ENCODE measurements around the gene SLC5A3. TPM values are rescaled to one million over a fixed set of nuclear protein-coding genes. Genes with fewer than 3 reads are reported as not detected.

Gene SLC5A3
- total and polyA plus RNA-seq, 2 of the 8 experiments (the other 6 are each of a cell fraction or from before 2014, with no cell fraction given): 4.0 to 19.4 TPM

GRCh38 chr21:34091607-34092006 lies 18.2 kb downstream of the SLC5A3 start:
- POLR2A ChIA-PET (ENCODE audit: partially characterized antibody): interaction anchor here (3.0 kb wide), 1 partner anchor 18 kb away, joined by 19 read pairs; the partner anchor contains the start of genes MRPS6 and SLC5A3
- peaks cover 12 to 27% of the 10 kb centered on the region in 2 experiments for H4K20me1 ChIP-seq (replicated peaks in 1 of 2; ENCODE audit: control insufficient read depth in 1 of 2, insufficient read depth in 2 of 2, low read length in 2 of 2)
- H3K4ac ChIP-seq (replicated peaks; ENCODE audit: insufficient read length, low read depth, low read length): no peak overlapping the region
- no peak overlapping the region for H4K5ac ChIP-seq (ENCODE audit: insufficient read length, low read depth, low read length)
- no peak for FAIRE-seq
- H2BK12ac ChIP-seq (ENCODE audit: low read depth, low read length): no peak overlapping the region
- H3K23me2 ChIP-seq (ENCODE audit: low read depth, low read length): no peaks in the 10 kb centered on the region
- H3K23ac ChIP-seq (ENCODE audit: insufficient read length): no peak overlapping the region
- WGBS, 2 experiments (ENCODE audit: extremely low coverage in 1 of 2, insufficient coverage in 1 of 2, insufficient read length in 1 of 2, insufficient replicate concordance in 2 of 2, low coverage in 1 of 2, low lambda C conversion rate in 2 of 2, missing lambda C conversion rate in 1 of 2): 81% methylated on average over 2 of the region's 2 CpGs; no CpG with 5 or more reads in 1 of the 2 experiments
- no peak overlapping the region for H3K4me2 ChIP-seq (ENCODE audit: insufficient read depth in 1 of 2, low read depth in 2 of 2, low read length in 2 of 2)
- H4K91ac ChIP-seq (replicated peaks; ENCODE audit: insufficient read length, low read length): no peak overlapping the region
- H2AFZ ChIP-seq (ENCODE audit: low read length): no peak overlapping the region
- no peaks in the 10 kb centered on the region for H3K9me3 ChIP-seq (ENCODE audit: insufficient read depth in 2 of 2, low read depth in 1 of 2, low read length in 1 of 2)
- no peak overlapping the region for H2BK5ac ChIP-seq (ENCODE audit: low read depth, low read length)
- no peak overlapping the region for H3K18ac ChIP-seq (ENCODE audit: extremely low read depth, low read length)
- H3K27ac ChIP-seq (ENCODE audit: low read depth, low read length): no peak overlapping the region
- no peak overlapping the region for H3K4me3 ChIP-seq (ENCODE audit: extremely low read depth in 1 of 4, insufficient read depth in 2 of 4, low read depth in 3 of 4, low read length in 4 of 4)
- H3K36me3 ChIP-seq (ENCODE audit: control insufficient read depth in 2 of 4, insufficient read depth in 4 of 4, low read length in 3 of 4): peaks cover 0 to 17% (median 11%) of the 10 kb centered on the region in 4 experiments; a peak in 5 of 8 replicates
- H3K9ac ChIP-seq (replicated peaks in 1 of 4; ENCODE audit: extremely low read depth in 1 of 4, low read depth in 3 of 4, low read length in 3 of 4): no peak overlapping the region
- H4K8ac ChIP-seq (ENCODE audit: extremely low read depth, insufficient read depth, low read length): no peak overlapping the region
- H3K4me1 ChIP-seq (replicated peaks in 1 of 4; ENCODE audit: control insufficient read depth in 3 of 4, insufficient read depth in 4 of 4, low read length in 3 of 4): peaks cover 2 to 17% (median 6%) of the 10 kb centered on the region in 4 experiments; a peak in 5 of 7 replicates
- no peak for DNase-seq (ENCODE audit: low read depth in 1 of 2, low spot score in 2 of 2)
- H3K27me3 ChIP-seq (replicated peaks in 1 of 4; ENCODE audit: control insufficient read depth in 3 of 4, extremely low read depth in 1 of 4, insufficient read depth in 3 of 4, low read length in 3 of 4): no peaks in the 10 kb centered on the region
- peaks cover 17 to 98% of the 10 kb centered on the region in 2 experiments for H3K79me2 ChIP-seq (ENCODE audit: control insufficient read depth in 1 of 2, insufficient read depth in 2 of 2, low read length in 2 of 2)
- no peak overlapping the region for H2AK5ac ChIP-seq (ENCODE audit: low read depth, low read length)
- TF ChIP-seq, protein P1, sequence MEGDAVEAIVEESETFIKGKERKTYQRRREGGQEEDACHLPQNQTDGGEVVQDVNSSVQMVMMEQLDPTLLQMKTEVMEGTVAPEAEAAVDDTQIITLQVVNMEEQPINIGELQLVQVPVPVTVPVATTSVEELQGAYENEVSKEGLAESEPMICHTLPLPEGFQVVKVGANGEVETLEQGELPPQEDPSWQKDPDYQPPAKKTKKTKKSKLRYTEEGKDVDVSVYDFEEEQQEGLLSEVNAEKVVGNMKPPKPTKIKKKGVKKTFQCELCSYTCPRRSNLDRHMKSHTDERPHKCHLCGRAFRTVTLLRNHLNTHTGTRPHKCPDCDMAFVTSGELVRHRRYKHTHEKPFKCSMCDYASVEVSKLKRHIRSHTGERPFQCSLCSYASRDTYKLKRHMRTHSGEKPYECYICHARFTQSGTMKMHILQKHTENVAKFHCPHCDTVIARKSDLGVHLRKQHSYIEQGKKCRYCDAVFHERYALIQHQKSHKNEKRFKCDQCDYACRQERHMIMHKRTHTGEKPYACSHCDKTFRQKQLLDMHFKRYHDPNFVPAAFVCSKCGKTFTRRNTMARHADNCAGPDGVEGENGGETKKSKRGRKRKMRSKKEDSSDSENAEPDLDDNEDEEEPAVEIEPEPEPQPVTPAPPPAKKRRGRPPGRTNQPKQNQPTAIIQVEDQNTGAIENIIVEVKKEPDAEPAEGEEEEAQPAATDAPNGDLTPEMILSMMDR (IDR thresholded peaks at IDR 0.05; ENCODE audit: control extremely low read depth in 1 of 3, insufficient read depth in 1 of 3, low read depth in 1 of 3, low read length in 3 of 3): peak in 1 of 3 experiments; percentile 46; a peak in 2 of 4 replicates
- TF ChIP-seq HDAC6 (IDR thresholded peaks at IDR 0.05; ENCODE audit: low read depth, low read length) (no peak), CTBP2 (IDR thresholded peaks at IDR 0.05; ENCODE audit: borderline replicate concordance, insufficient read depth, insufficient read length, low read length) (no peak)
- H2BK15ac ChIP-seq (ENCODE audit: low read length): no peak overlapping the region
- no peak overlapping the region for H2BK120ac ChIP-seq (replicated peaks; ENCODE audit: low read depth, low read length)
- H3K79me1 ChIP-seq (ENCODE audit: low read depth, low read length): peaks cover 21% of the 10 kb centered on the region
- no peak overlapping the region for H3K56ac ChIP-seq (replicated peaks; ENCODE audit: insufficient read length, low read depth, low read length)
- H3K14ac ChIP-seq (ENCODE audit: insufficient read length): no peak overlapping the region
- CTCF ChIA-PET (ENCODE audit: partially characterized antibody): interaction anchor here (1.0 to 7.4 kb wide), 20 partner anchors 10 to 256 kb away, joined by 3 to 103 read pairs (median 4); no protein-coding TSS in a partner anchor
- H2BK20ac ChIP-seq (ENCODE audit: low read length): no peak overlapping the region
